GM23338 (cell line): ENCODE data around the gene ABHD5. TPM values are rescaled to one million over a fixed set of nuclear protein-coding genes. Genes with fewer than 3 reads are reported as not detected.

Experiments used
- ATAC-seq: fragments of 200-7000 bp; cut with Tn5 transposase; 3 replicates; pipeline ENCODE4 v1.9.1; 2020
- DNase-seq: peaks from one replicate; pipeline ENCODE4 v3.0.0-alpha.2; 2015; ENCODE audit warnings: low spot score
- H2AFZ ChIP-seq: fragments of 200-600 bp; sonication (generic); 2 replicates; pipeline ENCODE4 v1.8.0; 2016; ENCODE audit warnings: antibody characterized with exemption, mild to moderate bottlenecking, moderate library complexity
- H3F3A ChIP-seq: fragments of 200-600 bp; sonication (generic); replicated peaks from 2 replicates; pipeline ENCODE4 v1.8.0; 2017; ENCODE audit warnings: antibody characterized with exemption, mixed run types, low read depth
- H3K27ac ChIP-seq: fragments of 200-600 bp; sonication (generic); 2 replicates; pipeline ENCODE4 v1.6.1; 2016; ENCODE audit warnings: low read depth
- H3K27me3 ChIP-seq: fragments of 200-600 bp; sonication (generic); 2 replicates; pipeline ENCODE4 v1.8.0; 2016; ENCODE audit warnings: mild to moderate bottlenecking, mixed run types, moderate library complexity; ENCODE audit not compliant: insufficient read depth
- H3K36me3 ChIP-seq: fragments of 200-600 bp; sonication (generic); 2 replicates; pipeline ENCODE4 v1.8.0; 2016; ENCODE audit warnings: mild to moderate bottlenecking; ENCODE audit not compliant: insufficient read depth
- H3K4me1 ChIP-seq: fragments of 200-600 bp; sonication (generic); 2 replicates; pipeline ENCODE4 v1.8.0; 2016; ENCODE audit warnings: mild to moderate bottlenecking, moderate library complexity; ENCODE audit not compliant: insufficient read depth
- H3K4me2 ChIP-seq: fragments of 200-600 bp; sonication (generic); 2 replicates; pipeline ENCODE4 v1.7.1; 2017; ENCODE audit warnings: mixed run types
- H3K4me3 ChIP-seq: fragments of 200-600 bp; sonication (generic); 2 replicates; pipeline ENCODE4 v1.6.1; 2016; ENCODE audit warnings: mixed run types
- H3K79me2 ChIP-seq: fragments of 200-600 bp; sonication (generic); replicated peaks from 2 replicates; pipeline ENCODE4 v1.8.0; 2017; ENCODE audit warnings: mild to moderate bottlenecking; ENCODE audit not compliant: insufficient read depth
- H3K9me2 ChIP-seq: fragments of 200-600 bp; sonication (generic); 2 replicates; pipeline ENCODE4 v1.8.0; 2017; ENCODE audit not compliant: insufficient read depth
- H4K20me1 ChIP-seq: fragments of 200-600 bp; sonication (generic); replicated peaks from 2 replicates; pipeline ENCODE4 v1.8.0; 2017; ENCODE audit warnings: mild to moderate bottlenecking; ENCODE audit not compliant: insufficient read depth
- H3K27ac Mint-ChIP-seq: 2 replicates; pipeline ENCODE4 v1.8.0; 2020; ENCODE audit warnings: inconsistent platforms, mild to moderate bottlenecking, moderate library complexity, mixed read lengths
- H3K27me3 Mint-ChIP-seq: 3 replicates; pipeline ENCODE4 v1.8.0; 2022; ENCODE audit warnings: low read depth, mild to moderate bottlenecking, moderate library complexity, mixed read lengths, inconsistent platforms; ENCODE audit not compliant: insufficient read depth, poor library complexity
- H3K36me3 Mint-ChIP-seq: 3 replicates; pipeline ENCODE4 v1.8.0; 2021; ENCODE audit warnings: low read depth, mild to moderate bottlenecking, inconsistent platforms, moderate library complexity, mixed read lengths
- H3K4me1 Mint-ChIP-seq: 3 replicates; pipeline ENCODE4 v1.8.0; 2020; ENCODE audit warnings: mild to moderate bottlenecking, inconsistent platforms, mixed read lengths
- H3K4me3 Mint-ChIP-seq: 3 replicates; pipeline ENCODE4 v1.8.0; 2021; ENCODE audit warnings: moderate library complexity, mild to moderate bottlenecking, inconsistent platforms, mixed read lengths
- H3K9me3 Mint-ChIP-seq: 3 replicates; pipeline ENCODE4 v1.8.0; 2020; ENCODE audit warnings: moderate library complexity, mild to moderate bottlenecking, inconsistent platforms, mixed read lengths
- CREB1 ChIP-seq: fragments of 250-450 bp; sonication (Bioruptor Pico); IDR thresholded peaks from 2 replicates; pipeline ENCODE4 v1.5.0; 2020; ENCODE audit warnings: low read depth, mild to moderate bottlenecking, moderate library complexity
- CTCF ChIP-seq, 2 experiments: fragments of 200-600 bp in 1 of 2; sonication (generic) in 1 of 2; conservative IDR thresholded peaks; 2 replicates each; pipeline versions ENCODE4 v1.5.1 to v1.6.1; 2016 to 2017; ENCODE audit warnings: antibody characterized with exemption in 2 of 2, low read depth in 2 of 2, mild to moderate bottlenecking in 2 of 2, moderate library complexity in 1 of 2
- EZH2 ChIP-seq: fragments of 200-600 bp; sonication (generic); IDR thresholded peaks from one replicate; pipeline ENCODE4 v1.8.0; 2017; ENCODE audit warnings: antibody characterized with exemption, mild to moderate bottlenecking, low read depth; ENCODE audit not compliant: unreplicated experiment
- EZH2phosphoT487 ChIP-seq: fragments of 200-600 bp; sonication (generic); IDR thresholded peaks from one replicate; pipeline ENCODE4 v1.8.1; 2018; ENCODE audit warnings: antibody characterized with exemption; ENCODE audit not compliant: unreplicated experiment
- JUNB ChIP-seq: IDR thresholded peaks from one replicate; pipeline ENCODE4 v1.6.1; 2016; ENCODE audit warnings: antibody characterized with exemption; ENCODE audit not compliant: unreplicated experiment
- NANOG ChIP-seq: IDR thresholded peaks from 2 replicates; pipeline ENCODE4 v1.6.1; 2016; ENCODE audit warnings: antibody characterized with exemption, borderline replicate concordance
- POLR2AphosphoS5 ChIP-seq: IDR thresholded peaks from 2 replicates; pipeline ENCODE4 v1.6.1; 2016; ENCODE audit warnings: antibody characterized with exemption, low read depth
- REST ChIP-seq: IDR thresholded peaks from one replicate; pipeline ENCODE4 v1.6.1; 2018; ENCODE audit warnings: antibody characterized with exemption; ENCODE audit not compliant: unreplicated experiment
- STAT1 ChIP-seq: IDR thresholded peaks from one replicate; pipeline ENCODE4 v1.6.1; 2016; ENCODE audit warnings: antibody characterized with exemption; ENCODE audit not compliant: unreplicated experiment
- ZNF114 ChIP-seq: fragments of 250-450 bp; sonication (Bioruptor Pico); IDR thresholded peaks from 2 replicates; pipeline ENCODE4 v1.5.0; 2020; ENCODE audit warnings: mild to moderate bottlenecking, moderate library complexity
- ZNF331 ChIP-seq: fragments of 250-450 bp; sonication (Bioruptor Pico); IDR thresholded peaks from 2 replicates; pipeline ENCODE4 v1.5.0; 2020; ENCODE audit warnings: low read depth, mild to moderate bottlenecking, moderate library complexity
- polyA plus RNA-seq: library from polyadenylated mRNA; unstranded; fragments of >200 nt; fragmentation: Nextera tagmentation; extraction: Ambion mirVana; gene quantifications from 2 replicates; pipeline ENCODE4 v1.2.1, GENCODE V29; 2016
- total RNA-seq: library from RNA; depleted of rRNA; stranded (reverse); fragments of >200 nt; shearing (Covaris generic); gene quantifications from 2 replicates; pipeline ENCODE4 v1.2.3, GENCODE V29; 2014
- TF ChIP-seq, protein P1 (sequence below): fragments of 250-450 bp; sonication (Bioruptor Pico); IDR thresholded peaks from 2 replicates; pipeline ENCODE4 v1.5.0; 2020; ENCODE audit warnings: mild to moderate bottlenecking, moderate library complexity
- TF ChIP-seq, protein P2 (sequence below): IDR thresholded peaks from 2 replicates; pipeline ENCODE4 v1.6.1; 2016; ENCODE audit warnings: antibody characterized with exemption

The ABHD5 gene
- total and polyA plus RNA-seq, 2 experiments from 2014 or later, result 12.1 to 12.3 TPM

DNA sequence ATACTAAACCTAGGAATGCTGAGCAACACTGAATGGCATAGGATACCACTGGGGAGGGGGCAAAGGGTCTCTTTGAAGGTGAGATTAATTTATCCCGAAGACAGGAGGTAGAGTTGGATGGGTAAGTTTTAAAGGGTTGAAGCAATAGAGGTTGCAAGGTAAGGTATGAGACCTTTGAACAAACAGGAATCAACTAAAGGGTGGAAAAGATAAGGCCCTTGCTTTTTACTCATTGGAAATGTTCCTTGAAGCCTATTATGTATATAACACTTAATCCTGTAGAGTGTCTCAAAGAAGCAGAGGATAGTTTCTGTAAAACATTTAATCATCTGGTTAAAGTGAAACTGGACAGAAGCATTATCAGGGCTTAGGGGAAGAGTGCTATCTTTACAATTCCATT lies 5.7 kb downstream of the ABHD5 start:
- Histone ChIP-seq H3K4me3 (no peak overlapping the region), H3K4me2 (peak overlapping the region; percentile 67), H3K27ac (no peak overlapping the region; the same call in 1 of the 2 replicates), H3K79me2 (peaks cover 79% of the 10 kb centered on the region), H4K20me1 (no peaks in the 10 kb centered on the region), H3F3A (0 out of 2 replicates have a peak, but pooled peaks cover 9% of the 10 kb centered on the region), H3K27me3 (no peaks in the 10 kb centered on the region), H3K4me1 (peaks cover 45% of the 10 kb centered on the region), H3K9me2 (no peaks in the 10 kb centered on the region), H2AFZ (no peak overlapping the region), H3K36me3 (no peaks in the 10 kb centered on the region)
- peak overlapping the region; percentile 61; the same call in 1 of the 2 replicates for H3K27ac Mint-ChIP-seq
- H3K36me3 Mint-ChIP-seq, result no peaks in the 10 kb centered on the region
- peaks cover 3% of the 10 kb centered on the region for H3K27me3 Mint-ChIP-seq
- no peaks in the 10 kb centered on the region for H3K9me3 Mint-ChIP-seq
- DNase-seq, result no peak
- no peak for TF ChIP-seq ZNF331 (CRISPR knock-in tag)
- TF ChIP-seq CREB1 (CRISPR knock-in tag), result no peak
- TF ChIP-seq STAT1, result no peak
- no peak for TF ChIP-seq JUNB
- TF ChIP-seq, protein P1, sequence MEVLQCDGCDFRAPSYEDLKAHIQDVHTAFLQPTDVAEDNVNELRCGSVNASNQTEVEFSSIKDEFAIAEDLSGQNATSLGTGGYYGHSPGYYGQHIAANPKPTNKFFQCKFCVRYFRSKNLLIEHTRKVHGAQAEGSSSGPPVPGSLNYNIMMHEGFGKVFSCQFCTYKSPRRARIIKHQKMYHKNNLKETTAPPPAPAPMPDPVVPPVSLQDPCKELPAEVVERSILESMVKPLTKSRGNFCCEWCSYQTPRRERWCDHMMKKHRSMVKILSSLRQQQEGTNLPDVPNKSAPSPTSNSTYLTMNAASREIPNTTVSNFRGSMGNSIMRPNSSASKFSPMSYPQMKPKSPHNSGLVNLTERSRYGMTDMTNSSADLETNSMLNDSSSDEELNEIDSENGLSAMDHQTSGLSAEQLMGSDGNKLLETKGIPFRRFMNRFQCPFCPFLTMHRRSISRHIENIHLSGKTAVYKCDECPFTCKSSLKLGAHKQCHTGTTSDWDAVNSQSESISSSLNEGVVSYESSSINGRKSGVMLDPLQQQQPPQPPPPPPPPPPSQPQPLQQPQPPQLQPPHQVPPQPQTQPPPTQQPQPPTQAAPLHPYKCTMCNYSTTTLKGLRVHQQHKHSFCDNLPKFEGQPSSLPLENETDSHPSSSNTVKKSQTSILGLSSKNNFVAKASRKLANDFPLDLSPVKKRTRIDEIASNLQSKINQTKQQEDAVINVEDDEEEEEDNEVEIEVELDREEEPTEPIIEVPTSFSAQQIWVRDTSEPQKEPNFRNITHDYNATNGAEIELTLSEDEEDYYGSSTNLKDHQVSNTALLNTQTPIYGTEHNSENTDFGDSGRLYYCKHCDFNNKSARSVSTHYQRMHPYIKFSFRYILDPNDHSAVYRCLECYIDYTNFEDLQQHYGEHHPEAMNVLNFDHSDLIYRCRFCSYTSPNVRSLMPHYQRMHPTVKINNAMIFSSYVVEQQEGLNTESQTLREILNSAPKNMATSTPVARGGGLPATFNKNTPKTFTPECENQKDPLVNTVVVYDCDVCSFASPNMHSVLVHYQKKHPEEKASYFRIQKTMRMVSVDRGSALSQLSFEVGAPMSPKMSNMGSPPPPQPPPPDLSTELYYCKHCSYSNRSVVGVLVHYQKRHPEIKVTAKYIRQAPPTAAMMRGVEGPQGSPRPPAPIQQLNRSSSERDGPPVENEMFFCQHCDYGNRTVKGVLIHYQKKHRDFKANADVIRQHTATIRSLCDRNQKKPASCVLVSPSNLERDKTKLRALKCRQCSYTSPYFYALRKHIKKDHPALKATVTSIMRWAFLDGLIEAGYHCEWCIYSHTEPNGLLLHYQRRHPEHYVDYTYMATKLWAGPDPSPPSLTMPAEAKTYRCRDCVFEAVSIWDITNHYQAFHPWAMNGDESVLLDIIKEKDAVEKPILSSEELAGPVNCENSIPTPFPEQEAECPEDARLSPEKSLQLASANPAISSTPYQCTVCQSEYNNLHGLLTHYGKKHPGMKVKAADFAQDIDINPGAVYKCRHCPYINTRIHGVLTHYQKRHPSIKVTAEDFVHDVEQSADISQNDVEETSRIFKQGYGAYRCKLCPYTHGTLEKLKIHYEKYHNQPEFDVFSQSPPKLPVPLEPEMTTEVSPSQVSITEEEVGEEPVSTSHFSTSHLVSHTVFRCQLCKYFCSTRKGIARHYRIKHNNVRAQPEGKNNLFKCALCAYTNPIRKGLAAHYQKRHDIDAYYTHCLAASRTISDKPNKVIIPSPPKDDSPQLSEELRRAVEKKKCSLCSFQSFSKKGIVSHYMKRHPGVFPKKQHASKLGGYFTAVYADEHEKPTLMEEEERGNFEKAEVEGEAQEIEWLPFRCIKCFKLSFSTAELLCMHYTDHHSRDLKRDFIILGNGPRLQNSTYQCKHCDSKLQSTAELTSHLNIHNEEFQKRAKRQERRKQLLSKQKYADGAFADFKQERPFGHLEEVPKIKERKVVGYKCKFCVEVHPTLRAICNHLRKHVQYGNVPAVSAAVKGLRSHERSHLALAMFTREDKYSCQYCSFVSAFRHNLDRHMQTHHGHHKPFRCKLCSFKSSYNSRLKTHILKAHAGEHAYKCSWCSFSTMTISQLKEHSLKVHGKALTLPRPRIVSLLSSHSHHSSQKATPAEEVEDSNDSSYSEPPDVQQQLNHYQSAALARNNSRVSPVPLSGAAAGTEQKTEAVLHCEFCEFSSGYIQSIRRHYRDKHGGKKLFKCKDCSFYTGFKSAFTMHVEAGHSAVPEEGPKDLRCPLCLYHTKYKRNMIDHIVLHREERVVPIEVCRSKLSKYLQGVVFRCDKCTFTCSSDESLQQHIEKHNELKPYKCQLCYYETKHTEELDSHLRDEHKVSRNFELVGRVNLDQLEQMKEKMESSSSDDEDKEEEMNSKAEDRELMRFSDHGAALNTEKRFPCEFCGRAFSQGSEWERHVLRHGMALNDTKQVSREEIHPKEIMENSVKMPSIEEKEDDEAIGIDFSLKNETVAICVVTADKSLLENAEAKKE, result no peak
- TF ChIP-seq POLR2AphosphoS5, result no peak
- no peak for TF ChIP-seq REST
- no peak for TF ChIP-seq CTCF (conservative IDR thresholded peaks at IDR 0.05; ENCODE audit: low read depth in 2 of 2)
- TF ChIP-seq, protein P2, sequence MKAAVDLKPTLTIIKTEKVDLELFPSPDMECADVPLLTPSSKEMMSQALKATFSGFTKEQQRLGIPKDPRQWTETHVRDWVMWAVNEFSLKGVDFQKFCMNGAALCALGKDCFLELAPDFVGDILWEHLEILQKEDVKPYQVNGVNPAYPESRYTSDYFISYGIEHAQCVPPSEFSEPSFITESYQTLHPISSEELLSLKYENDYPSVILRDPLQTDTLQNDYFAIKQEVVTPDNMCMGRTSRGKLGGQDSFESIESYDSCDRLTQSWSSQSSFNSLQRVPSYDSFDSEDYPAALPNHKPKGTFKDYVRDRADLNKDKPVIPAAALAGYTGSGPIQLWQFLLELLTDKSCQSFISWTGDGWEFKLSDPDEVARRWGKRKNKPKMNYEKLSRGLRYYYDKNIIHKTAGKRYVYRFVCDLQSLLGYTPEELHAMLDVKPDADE, result no peak
- TF ChIP-seq ZNF114, result no peak
- no peak for TF ChIP-seq EZH2phosphoT487
- no peak for TF ChIP-seq EZH2
- no peak for TF ChIP-seq NANOG
- H3K4me3 Mint-ChIP-seq, result no peak overlapping the region
- peaks cover 53% of the 10 kb centered on the region for H3K4me1 Mint-ChIP-seq
- no peak for ATAC-seq
